K562 (cell line): ENCODE measurements around the gene ERGIC1. TPM values are rescaled to one million over a fixed set of nuclear protein-coding genes. Genes with fewer than 3 reads are reported as not detected.

Source experiments
- ARID1B ChIP-seq: fragments of 450-650 bp; IDR thresholded peaks from 2 replicates; pipeline ENCODE4 v1.6.1; 2016; ENCODE audit warnings: antibody characterized with exemption, mild to moderate bottlenecking, inconsistent platforms
- EP400 ChIP-seq: fragments of 450-650 bp; IDR thresholded peaks from 2 replicates; pipeline ENCODE4 v1.6.1; 2017; ENCODE audit warnings: antibody characterized with exemption, mild to moderate bottlenecking, moderate library complexity
- JUN ChIP-seq, 2 experiments: sonication (generic) in 1 of 2; formaldehyde crosslinking in 1 of 2; IDR thresholded peaks; 2 replicates each; pipeline versions ENCODE4 v1.6.1 to v1.8.0; 2012 to 2022; ENCODE audit warnings: borderline replicate concordance in 2 of 2, mild to moderate bottlenecking in 2 of 2, improper control_type of control experiment in 1 of 2, low read depth in 1 of 2, low read length in 1 of 2, missing genetic modification reagents in 1 of 2
- JUND ChIP-seq, 2 experiments: IDR thresholded peaks; 2 replicates in 1 of 2; 3 replicates in 1 of 2; pipeline ENCODE4 v1.6.1; 2011; ENCODE audit warnings: borderline replicate concordance in 2 of 2, low read depth in 2 of 2, low read length in 2 of 2, improper control_type of control experiment in 1 of 2, missing biosample characterization in 1 of 2, missing genetic modification characterization in 1 of 2, missing genetic modification reagents in 1 of 2
- KAT7 ChIP-seq: sonication (generic); formaldehyde crosslinking; IDR thresholded peaks from 2 replicates; pipeline ENCODE4 v1.8.0; 2022; ENCODE audit warnings: missing genetic modification reagents, mild to moderate bottlenecking, borderline replicate concordance
- KDM5B ChIP-seq: fragments of 200-600 bp; sonication (generic); IDR thresholded peaks from 2 replicates; pipeline ENCODE4 v1.6.1; 2012; ENCODE audit warnings: low read depth, mild to moderate bottlenecking, moderate library complexity, low read length, control low read depth, inconsistent platforms; ENCODE audit not compliant: insufficient replicate concordance
- LCOR ChIP-seq: sonication (generic); formaldehyde crosslinking; IDR thresholded peaks from 2 replicates; pipeline ENCODE4 v1.8.0; 2022; ENCODE audit warnings: mild to moderate bottlenecking, missing genetic modification reagents
- RFX5 ChIP-seq: IDR thresholded peaks from 2 replicates; pipeline ENCODE4 v1.6.1; 2011; ENCODE audit warnings: low read depth, mild to moderate bottlenecking, improper control_type of control experiment, low read length
- SPI1 ChIP-seq: IDR thresholded peaks from 2 replicates; pipeline ENCODE4 v1.6.1; 2011; ENCODE audit warnings: low read depth, low read length, control low read depth, borderline replicate concordance
- TEAD1 ChIP-seq, 2 experiments: fragments of 450-650 bp in 1 of 2; sonication (generic) in 1 of 2; formaldehyde crosslinking; IDR thresholded peaks; 2 replicates each; pipeline versions ENCODE4 v1.4.0 to v1.8.0; 2020 to 2022; ENCODE audit warnings: mild to moderate bottlenecking in 2 of 2, missing genetic modification reagents in 1 of 2
- ZC3H11A ChIP-seq: IDR thresholded peaks from 2 replicates; pipeline ENCODE4 v1.6.1; 2012; ENCODE audit warnings: low read depth, low read length, improper control_type of control experiment
- ZNF175 ChIP-seq: fragments of 200-800 bp; sonication (Bioruptor generic); IDR thresholded peaks from 2 replicates; pipeline ENCODE4 v1.6.1; 2016; ENCODE audit warnings: low read depth, mild to moderate bottlenecking, missing genetic modification characterization, missing compliant biosample characterization
- ZNF41 ChIP-seq: fragments of 250-450 bp; sonication (Bioruptor Pico); conservative IDR thresholded peaks from 2 replicates; pipeline ENCODE4 v1.4.0; 2020; ENCODE audit warnings: mild to moderate bottlenecking
- ZNF589 ChIP-seq: fragments of 200-800 bp; sonication (Bioruptor generic); IDR thresholded peaks from 2 replicates; pipeline ENCODE4 v1.6.1; 2016; ENCODE audit warnings: low read depth, missing genetic modification characterization, missing compliant biosample characterization
- ZNF76 ChIP-seq: fragments of 250-450 bp; sonication (Bioruptor Pico); IDR thresholded peaks from 2 replicates; pipeline ENCODE4 v1.4.0; 2020; ENCODE audit warnings: mild to moderate bottlenecking, moderate library complexity, borderline replicate concordance
- polyA plus RNA-seq, 8 experiments: library from polyadenylated mRNA; depleted of rRNA in 4 of 8; stranded (reverse) in 5 of 8; unstranded in 3 of 8; fragments of >200 nt; fragmentation: Nextera tagmentation in 2 of 8; fragmentation: Illumina TruSeq in 1 of 8; extraction: Ambion mirVana in 2 of 8; extraction: Trizol in 1 of 8; gene quantifications; 2 replicates each; pipeline versions ENCODE4 v1.2.1 to v1.2.3, GENCODE V29; 2011 to 2014; ENCODE audit warnings: inconsistent platforms in 1 of 8, missing spikeins in 1 of 8
- total RNA-seq, 7 experiments: library from RNA; depleted of rRNA in 6 of 7; stranded (reverse); fragments of >200 nt in 6 of 7; fragmentation: Illumina TruSeq in 2 of 7; extraction: Trizol in 2 of 7; gene quantifications; 2 replicates each; pipeline versions ENCODE4 v1.2.1 to v1.2.3, GENCODE V29; 2011 to 2021; ENCODE audit warnings: low replicate concordance in 1 of 7
- TF ChIP-seq, protein P1 (sequence below), 2 experiments: fragments of 450-650 bp in 1 of 2; sonication (generic) in 1 of 2; formaldehyde crosslinking in 1 of 2; IDR thresholded peaks in 1 of 2; conservative IDR thresholded peaks in 1 of 2; 2 replicates each; pipeline versions ENCODE4 v1.6.1 to v1.8.1; 2016 to 2023; ENCODE audit warnings: mild to moderate bottlenecking in 2 of 2, moderate library complexity in 2 of 2, inconsistent platforms in 1 of 2, missing genetic modification reagents in 1 of 2
- TF ChIP-seq, protein P2 (sequence below): sonication (generic); formaldehyde crosslinking; IDR thresholded peaks from 2 replicates; pipeline ENCODE4 v1.8.0; 2022; ENCODE audit warnings: missing genetic modification reagents, mild to moderate bottlenecking, moderate library complexity, borderline replicate concordance
- TF ChIP-seq, protein P3 (sequence below): fragments of 450-650 bp; IDR thresholded peaks from 2 replicates; pipeline ENCODE4 v1.6.1; 2016; ENCODE audit warnings: missing biosample characterization, missing genetic modification characterization
- TF ChIP-seq, protein P4 (sequence below): sonication (generic); formaldehyde crosslinking; IDR thresholded peaks from 2 replicates; pipeline ENCODE4 v1.8.1; 2023; ENCODE audit warnings: mild to moderate bottlenecking, missing genetic modification reagents
- TF ChIP-seq, protein P5 (sequence below): fragments of 200-800 bp; sonication (Bioruptor generic); IDR thresholded peaks from 2 replicates; pipeline ENCODE4 v1.6.1; 2017; ENCODE audit warnings: missing genetic modification characterization, missing compliant biosample characterization

The ERGIC1 gene
- total and polyA plus RNA-seq, 9 of the 15 experiments (the other 6 are each of a cell fraction or from before 2014, with no cell fraction given) = 5.5 to 68.4 (median 36.4) TPM

DNA sequence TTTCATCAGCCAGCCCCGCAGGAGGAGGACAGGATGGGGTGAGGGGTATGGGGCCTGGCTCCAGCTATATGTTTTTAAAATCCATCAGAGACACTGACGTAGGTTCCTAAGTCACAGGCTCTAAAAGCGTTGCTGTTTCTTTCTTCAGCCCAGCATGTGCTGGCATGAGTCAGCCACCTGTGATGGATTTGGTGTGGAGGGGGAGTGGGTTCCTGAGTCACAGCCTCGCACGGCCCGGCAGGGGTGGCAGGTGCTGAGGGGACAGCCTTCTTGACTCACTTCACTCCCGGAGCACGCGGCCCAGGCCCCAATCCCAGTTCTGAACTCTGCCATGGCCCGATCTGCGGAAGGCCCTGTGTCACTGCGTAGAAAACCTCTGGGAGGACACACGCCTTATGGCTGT is 86.4 kb downstream of the ERGIC1 start (continued):
- TF ChIP-seq, protein P1, sequence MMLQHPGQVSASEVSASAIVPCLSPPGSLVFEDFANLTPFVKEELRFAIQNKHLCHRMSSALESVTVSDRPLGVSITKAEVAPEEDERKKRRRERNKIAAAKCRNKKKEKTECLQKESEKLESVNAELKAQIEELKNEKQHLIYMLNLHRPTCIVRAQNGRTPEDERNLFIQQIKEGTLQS (IDR thresholded peaks at IDR 0.05) = peak; percentile 78
- TF ChIP-seq, protein P1 (CRISPR knock-in tag; conservative IDR thresholded peaks at IDR 0.05) = no peak
- TF ChIP-seq ZC3H11A = no peak
- no peak for TF ChIP-seq ZNF175 (CRISPR knock-in tag)
- TF ChIP-seq TEAD1 (CRISPR knock-in tag; IDR thresholded peaks at IDR 0.05) = no peak
- peak; percentile 82; the same call in 1 of the 2 replicates for TF ChIP-seq JUN (IDR thresholded peaks at IDR 0.05; ENCODE audit: borderline replicate concordance, low read depth, low read length)
- no peak for TF ChIP-seq JUN (CRISPR knock-in tag; IDR thresholded peaks at IDR 0.05; ENCODE audit: borderline replicate concordance)
- TF ChIP-seq KAT7 (CRISPR knock-in tag) = no peak
- TF ChIP-seq, protein P2, sequence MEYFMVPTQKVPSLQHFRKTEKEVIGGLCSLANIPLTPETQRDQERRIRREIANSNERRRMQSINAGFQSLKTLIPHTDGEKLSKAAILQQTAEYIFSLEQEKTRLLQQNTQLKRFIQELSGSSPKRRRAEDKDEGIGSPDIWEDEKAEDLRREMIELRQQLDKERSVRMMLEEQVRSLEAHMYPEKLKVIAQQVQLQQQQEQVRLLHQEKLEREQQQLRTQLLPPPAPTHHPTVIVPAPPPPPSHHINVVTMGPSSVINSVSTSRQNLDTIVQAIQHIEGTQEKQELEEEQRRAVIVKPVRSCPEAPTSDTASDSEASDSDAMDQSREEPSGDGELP = no peak
- TF ChIP-seq KDM5B = no peak
- 0 out of 2 replicates have a peak, but pooled peaks have one; percentile 20 for TF ChIP-seq EP400
- TF ChIP-seq, protein P3, sequence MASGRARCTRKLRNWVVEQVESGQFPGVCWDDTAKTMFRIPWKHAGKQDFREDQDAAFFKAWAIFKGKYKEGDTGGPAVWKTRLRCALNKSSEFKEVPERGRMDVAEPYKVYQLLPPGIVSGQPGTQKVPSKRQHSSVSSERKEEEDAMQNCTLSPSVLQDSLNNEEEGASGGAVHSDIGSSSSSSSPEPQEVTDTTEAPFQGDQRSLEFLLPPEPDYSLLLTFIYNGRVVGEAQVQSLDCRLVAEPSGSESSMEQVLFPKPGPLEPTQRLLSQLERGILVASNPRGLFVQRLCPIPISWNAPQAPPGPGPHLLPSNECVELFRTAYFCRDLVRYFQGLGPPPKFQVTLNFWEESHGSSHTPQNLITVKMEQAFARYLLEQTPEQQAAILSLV = no peak
- peak; percentile 25; the same call in 1 of the 2 replicates for TF ChIP-seq ARID1B
- TF ChIP-seq ZNF41 (CRISPR knock-in tag) = no peak
- TF ChIP-seq JUND (IDR thresholded peaks at IDR 0.05; ENCODE audit: borderline replicate concordance, low read depth, low read length) = peak; percentile 73; the same call in 1 of the 2 replicates
- TF ChIP-seq JUND (tag; IDR thresholded peaks at IDR 0.05; ENCODE audit: borderline replicate concordance, low read depth, low read length) = no peak
- TF ChIP-seq RFX5 = no peak
- TF ChIP-seq, protein P4, sequence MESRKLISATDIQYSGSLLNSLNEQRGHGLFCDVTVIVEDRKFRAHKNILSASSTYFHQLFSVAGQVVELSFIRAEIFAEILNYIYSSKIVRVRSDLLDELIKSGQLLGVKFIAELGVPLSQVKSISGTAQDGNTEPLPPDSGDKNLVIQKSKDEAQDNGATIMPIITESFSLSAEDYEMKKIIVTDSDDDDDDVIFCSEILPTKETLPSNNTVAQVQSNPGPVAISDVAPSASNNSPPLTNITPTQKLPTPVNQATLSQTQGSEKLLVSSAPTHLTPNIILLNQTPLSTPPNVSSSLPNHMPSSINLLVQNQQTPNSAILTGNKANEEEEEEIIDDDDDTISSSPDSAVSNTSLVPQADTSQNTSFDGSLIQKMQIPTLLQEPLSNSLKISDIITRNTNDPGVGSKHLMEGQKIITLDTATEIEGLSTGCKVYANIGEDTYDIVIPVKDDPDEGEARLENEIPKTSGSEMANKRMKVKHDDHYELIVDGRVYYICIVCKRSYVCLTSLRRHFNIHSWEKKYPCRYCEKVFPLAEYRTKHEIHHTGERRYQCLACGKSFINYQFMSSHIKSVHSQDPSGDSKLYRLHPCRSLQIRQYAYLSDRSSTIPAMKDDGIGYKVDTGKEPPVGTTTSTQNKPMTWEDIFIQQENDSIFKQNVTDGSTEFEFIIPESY (CRISPR knock-in tag) = no peak
- TF ChIP-seq LCOR (CRISPR knock-in tag) = no peak
- no peak for TF ChIP-seq ZNF76 (CRISPR knock-in tag)
- no peak for TF ChIP-seq ZNF589 (CRISPR knock-in tag)
- TF ChIP-seq, protein P5, sequence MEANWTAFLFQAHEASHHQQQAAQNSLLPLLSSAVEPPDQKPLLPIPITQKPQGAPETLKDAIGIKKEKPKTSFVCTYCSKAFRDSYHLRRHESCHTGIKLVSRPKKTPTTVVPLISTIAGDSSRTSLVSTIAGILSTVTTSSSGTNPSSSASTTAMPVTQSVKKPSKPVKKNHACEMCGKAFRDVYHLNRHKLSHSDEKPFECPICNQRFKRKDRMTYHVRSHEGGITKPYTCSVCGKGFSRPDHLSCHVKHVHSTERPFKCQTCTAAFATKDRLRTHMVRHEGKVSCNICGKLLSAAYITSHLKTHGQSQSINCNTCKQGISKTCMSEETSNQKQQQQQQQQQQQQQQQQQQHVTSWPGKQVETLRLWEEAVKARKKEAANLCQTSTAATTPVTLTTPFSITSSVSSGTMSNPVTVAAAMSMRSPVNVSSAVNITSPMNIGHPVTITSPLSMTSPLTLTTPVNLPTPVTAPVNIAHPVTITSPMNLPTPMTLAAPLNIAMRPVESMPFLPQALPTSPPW = peak; percentile 26; the same call in 1 of the 2 replicates
- no peak for TF ChIP-seq SPI1
